ENCODE data around the gene LIG1.

DNA sequence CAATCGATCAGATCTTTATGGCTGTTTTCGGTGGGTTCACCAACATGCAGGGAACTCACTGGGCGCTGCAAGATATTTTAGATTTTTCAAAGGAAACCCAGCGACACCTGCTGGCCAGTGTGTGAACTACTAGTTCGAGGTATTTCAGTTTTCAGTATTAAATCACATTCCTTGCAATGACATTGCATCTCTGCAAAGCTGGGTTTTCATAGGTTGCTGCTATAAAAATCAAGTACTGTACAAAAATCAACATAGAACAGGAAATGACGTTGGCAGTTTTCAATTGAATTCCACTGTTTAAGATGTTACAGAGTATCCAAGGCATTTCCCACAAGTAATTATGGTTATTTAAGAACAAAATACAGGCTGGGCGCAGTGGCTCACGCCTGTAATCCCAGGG lies 17.6 kb downstream of the LIG1 start:
- TF ChIP-seq, protein P1, sequence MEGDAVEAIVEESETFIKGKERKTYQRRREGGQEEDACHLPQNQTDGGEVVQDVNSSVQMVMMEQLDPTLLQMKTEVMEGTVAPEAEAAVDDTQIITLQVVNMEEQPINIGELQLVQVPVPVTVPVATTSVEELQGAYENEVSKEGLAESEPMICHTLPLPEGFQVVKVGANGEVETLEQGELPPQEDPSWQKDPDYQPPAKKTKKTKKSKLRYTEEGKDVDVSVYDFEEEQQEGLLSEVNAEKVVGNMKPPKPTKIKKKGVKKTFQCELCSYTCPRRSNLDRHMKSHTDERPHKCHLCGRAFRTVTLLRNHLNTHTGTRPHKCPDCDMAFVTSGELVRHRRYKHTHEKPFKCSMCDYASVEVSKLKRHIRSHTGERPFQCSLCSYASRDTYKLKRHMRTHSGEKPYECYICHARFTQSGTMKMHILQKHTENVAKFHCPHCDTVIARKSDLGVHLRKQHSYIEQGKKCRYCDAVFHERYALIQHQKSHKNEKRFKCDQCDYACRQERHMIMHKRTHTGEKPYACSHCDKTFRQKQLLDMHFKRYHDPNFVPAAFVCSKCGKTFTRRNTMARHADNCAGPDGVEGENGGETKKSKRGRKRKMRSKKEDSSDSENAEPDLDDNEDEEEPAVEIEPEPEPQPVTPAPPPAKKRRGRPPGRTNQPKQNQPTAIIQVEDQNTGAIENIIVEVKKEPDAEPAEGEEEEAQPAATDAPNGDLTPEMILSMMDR (IDR thresholded peaks at IDR 0.05), result peak; percentile 70 to 84
- TF ChIP-seq POLR2A (IDR thresholded peaks at IDR 0.05) (no peak), EP300 (IDR thresholded peaks at IDR 0.05) (no peak), POLR2AphosphoS5 (IDR thresholded peaks at IDR 0.05) (no peak)
